Measurements from ENCODE around the gene LRRC75B.

LRRC75B gene

DNA sequence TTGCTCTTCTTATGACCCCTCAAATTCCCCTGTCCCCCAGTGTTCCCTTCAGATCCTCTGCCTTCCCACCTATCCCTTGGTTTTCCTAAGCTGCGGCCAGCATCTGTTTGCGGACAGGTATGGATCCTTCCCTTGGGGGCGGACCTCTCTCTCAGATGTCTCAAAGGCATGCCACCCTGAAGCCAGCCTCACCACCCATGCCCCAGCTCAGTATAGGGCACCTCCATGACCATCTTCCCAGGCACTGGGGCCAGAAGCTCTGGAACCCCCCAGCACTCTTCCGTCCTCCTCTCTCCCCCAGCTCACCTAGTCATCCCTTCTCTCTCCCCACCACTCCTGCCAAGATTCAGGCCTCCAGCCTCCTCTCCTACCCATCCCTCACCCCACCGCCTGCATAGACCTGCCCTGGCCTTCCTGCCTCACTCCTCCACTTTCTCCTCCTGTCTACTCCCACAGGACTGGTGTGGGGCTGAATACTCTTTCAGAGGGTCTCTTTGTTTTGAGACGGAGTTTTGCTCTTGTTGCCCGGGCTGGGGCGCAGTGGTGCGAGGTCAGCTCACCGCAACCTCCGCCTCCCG lies 2.2 kb downstream of the LRRC75B start:
- no peak for DNase-seq (ENCODE audit: low read depth)
- TF ChIP-seq, protein P1, sequence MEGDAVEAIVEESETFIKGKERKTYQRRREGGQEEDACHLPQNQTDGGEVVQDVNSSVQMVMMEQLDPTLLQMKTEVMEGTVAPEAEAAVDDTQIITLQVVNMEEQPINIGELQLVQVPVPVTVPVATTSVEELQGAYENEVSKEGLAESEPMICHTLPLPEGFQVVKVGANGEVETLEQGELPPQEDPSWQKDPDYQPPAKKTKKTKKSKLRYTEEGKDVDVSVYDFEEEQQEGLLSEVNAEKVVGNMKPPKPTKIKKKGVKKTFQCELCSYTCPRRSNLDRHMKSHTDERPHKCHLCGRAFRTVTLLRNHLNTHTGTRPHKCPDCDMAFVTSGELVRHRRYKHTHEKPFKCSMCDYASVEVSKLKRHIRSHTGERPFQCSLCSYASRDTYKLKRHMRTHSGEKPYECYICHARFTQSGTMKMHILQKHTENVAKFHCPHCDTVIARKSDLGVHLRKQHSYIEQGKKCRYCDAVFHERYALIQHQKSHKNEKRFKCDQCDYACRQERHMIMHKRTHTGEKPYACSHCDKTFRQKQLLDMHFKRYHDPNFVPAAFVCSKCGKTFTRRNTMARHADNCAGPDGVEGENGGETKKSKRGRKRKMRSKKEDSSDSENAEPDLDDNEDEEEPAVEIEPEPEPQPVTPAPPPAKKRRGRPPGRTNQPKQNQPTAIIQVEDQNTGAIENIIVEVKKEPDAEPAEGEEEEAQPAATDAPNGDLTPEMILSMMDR (IDR thresholded peaks at IDR 0.05; ENCODE audit: insufficient read depth, low read depth, low read length, missing control alignments) = no peak
- H3K4me3 ChIP-seq (ENCODE audit: low read depth, low read length) = no peak overlapping the region

DNA sequence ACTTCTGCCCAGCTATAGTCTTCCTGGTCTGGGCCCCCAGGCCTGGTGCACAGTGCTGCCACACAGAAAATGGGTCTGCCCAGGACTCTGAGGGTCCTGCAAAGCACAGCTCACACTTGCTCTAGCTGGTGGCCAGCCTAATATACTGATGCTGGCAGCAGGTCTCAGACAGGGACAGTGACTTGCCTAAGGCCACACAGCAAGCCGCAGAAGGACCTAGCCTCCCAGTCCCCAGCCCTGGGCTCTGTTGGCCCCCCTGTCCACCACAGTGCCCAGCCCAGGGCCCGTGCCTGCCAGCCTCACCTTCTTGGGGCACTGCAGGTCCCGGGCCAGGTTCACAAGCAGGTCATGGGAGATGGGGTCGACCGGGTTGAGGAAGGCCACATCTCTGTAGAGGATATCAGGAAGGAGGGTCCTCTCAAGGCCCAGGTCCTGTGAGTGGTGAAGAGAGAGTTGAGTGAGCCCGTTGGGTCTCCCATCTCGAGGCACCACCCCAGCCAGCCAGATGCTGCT lies 3.3 kb downstream of the LRRC75B start:
- DNase-seq (ENCODE audit: low read depth) = no peak
- TF ChIP-seq, protein P1 (IDR thresholded peaks at IDR 0.05; ENCODE audit: insufficient read depth, low read depth, low read length, missing control alignments) = no peak
- H3K4me3 ChIP-seq (ENCODE audit: low read depth, low read length) = no peak overlapping the region

DNA sequence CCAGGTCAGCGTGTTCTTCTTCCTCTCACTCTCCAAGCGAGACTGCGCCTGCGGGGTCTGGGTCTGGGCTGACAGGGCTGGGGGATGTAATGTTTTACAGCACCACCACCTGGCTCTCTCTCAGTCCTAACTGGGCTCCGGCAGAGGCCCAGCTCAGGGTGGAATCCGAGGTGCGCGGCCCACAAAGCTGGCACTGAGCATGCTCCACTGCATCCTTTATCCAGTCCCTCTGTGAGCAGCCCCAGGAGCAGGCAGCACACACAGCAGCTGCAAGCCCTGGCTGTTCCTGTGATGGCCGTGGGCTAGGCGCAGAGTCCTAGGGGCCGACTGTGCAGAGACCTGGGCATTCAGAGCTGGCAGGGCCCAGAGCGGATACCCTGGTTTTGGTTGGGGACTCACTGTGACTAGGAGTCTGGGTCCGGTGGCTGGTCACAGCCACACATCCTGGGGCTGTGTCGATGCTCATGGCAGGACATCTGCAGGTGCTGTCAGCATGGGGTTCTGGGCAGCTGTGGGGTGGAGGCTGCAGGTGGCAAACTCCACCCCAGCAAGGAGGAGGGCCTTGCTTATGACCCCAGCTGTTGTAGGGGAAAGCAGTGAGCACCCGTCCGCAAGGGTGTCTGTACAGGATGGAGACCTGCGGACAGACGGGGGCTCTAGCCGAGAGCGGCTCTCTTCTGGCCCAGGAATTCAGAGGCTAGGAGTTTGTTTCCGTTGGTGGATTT lies 4.0 kb downstream of the LRRC75B start:
- TF ChIP-seq, protein P1 (IDR thresholded peaks at IDR 0.05; ENCODE audit: insufficient read depth, low read depth, low read length, missing control alignments) = no peak
- no peak for DNase-seq (ENCODE audit: low read depth)

DNA sequence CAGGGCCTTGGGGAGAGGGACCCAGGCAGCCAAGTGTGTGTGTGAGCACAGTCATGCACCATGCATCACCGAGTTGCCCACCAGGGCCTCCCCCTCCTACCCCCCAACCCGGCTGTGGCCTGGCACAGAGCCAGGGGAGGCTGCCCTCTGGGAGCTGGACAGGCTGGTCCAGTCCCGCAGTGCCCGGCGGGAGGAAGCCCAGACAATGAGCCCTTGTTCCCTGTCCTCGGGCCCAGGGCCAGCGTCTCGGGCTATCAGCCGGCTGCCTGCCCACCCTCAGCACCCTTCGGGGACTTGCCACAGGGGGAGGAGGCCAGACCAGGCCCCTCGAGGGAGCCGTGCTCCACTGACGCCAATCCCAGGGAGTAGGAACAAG lies 4.5 kb downstream of the LRRC75B start:
- no peak for DNase-seq (ENCODE audit: low read depth)
- H3K4me3 ChIP-seq (ENCODE audit: low read depth, low read length) = no peak overlapping the region
- TF ChIP-seq, protein P1 (IDR thresholded peaks at IDR 0.05; ENCODE audit: insufficient read depth, low read depth, low read length, missing control alignments) = no peak

More for the DNA sequence above, 4.0 kb downstream of the LRRC75B start:
- H3K4me3 ChIP-seq (ENCODE audit: low read depth, low read length) = no peak overlapping the region

DNA sequence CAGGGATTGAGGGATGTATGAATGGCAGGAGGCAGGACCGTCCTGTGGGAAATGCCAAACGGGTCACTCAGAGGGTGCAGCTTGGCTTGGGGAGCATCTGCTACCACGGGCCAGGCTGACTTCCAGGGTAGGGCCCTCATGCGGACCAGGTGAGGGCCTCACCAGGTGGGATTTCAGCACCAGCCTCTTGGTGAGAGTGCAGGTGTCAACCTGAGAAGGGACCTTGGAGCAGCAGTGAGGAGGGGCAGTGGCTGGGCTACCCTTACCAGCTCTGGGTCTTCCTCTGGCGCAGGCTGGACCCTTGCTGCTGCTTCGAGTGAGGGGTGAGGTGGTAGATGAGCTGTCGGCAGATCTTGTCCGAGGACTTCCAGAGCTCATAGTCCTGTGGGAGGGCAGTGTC lies 4.9 kb downstream of the LRRC75B start:
- no peak overlapping the region for H3K4me3 ChIP-seq (ENCODE audit: low read depth, low read length)
- TF ChIP-seq, protein P1 (IDR thresholded peaks at IDR 0.05; ENCODE audit: insufficient read depth, low read depth, low read length, missing control alignments) = no peak
- DNase-seq (ENCODE audit: low read depth) = no peak

DNA sequence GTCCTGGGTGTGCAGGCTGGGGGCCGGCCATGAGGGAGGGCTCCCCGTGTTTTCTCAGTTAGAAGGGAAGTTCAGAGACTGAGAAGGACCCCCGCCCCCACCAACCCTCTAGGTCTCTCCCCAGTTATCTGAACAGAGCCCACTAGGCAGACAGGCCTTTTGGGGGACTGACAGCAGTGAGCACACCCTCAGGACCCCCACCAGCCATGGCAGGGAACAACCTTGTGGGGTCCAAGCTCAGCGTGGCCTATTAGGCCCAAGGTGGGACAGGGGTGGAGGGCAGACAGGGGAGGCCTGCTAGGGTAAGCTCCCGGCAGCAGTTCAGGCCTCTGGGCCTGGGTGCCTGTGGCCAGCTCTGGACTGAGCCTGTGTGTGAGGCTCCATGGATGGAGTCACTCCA lies 5.6 kb downstream of the LRRC75B start:
- DNase-seq (ENCODE audit: low read depth) = no peak
- TF ChIP-seq, protein P1 (IDR thresholded peaks at IDR 0.05; ENCODE audit: insufficient read depth, low read depth, low read length, missing control alignments) = no peak
- no peak overlapping the region for H3K4me3 ChIP-seq (ENCODE audit: low read depth, low read length)
